ENCODE results near the gene HIF1A. TPM values are rescaled to one million over a fixed set of nuclear protein-coding genes. Genes with fewer than 3 reads are reported as not detected.
"Not testable (repeated sequence)": the region's sequence is repeated elsewhere in the genome, so short reads cannot be mapped to it uniquely, and the experiment has no call there.

HIF1A gene
- total and polyA plus RNA-seq, 10 donors = 34.6 to 312 (median 191) TPM

DNA sequence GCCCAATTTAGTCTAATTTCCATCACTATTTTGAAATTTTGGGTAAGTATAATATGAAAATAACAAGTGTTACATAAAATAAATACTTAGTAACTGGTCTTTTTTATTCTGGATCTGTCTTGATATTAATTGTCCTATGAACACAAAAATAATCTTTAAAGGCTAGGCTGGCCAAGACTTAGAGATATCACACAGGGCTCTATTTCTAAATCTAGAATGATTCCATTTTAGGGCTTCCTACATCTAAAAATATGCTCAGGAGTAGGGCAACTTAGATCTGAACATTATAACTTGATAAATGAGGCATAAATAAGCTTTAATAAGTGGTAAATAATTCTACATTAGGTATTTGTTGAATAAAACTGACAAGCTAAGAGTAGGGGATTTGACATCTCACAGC is 43.8 kb downstream of the HIF1A start:
- TF ChIP-seq CTCF (IDR thresholded peaks at IDR 0.05 in 8 of 11, conservative IDR thresholded peaks at IDR 0.05 in 3 of 11) = no peak
- TF ChIP-seq POLR2A (IDR thresholded peaks at IDR 0.05) = no peak
- no peak for TF ChIP-seq POLR2AphosphoS5 (IDR thresholded peaks at IDR 0.05)
- no peak overlapping the region for H3K4me3 ChIP-seq
- H3K36me3 ChIP-seq = peaks cover 11 to 100% (median 93%) of the 10 kb centered on the region in 6 donors
- peaks cover 0 to 8% (median 0%) of the 10 kb centered on the region in 6 donors for H3K4me1 ChIP-seq
- H3K27ac ChIP-seq = no peak overlapping the region
- DNase-seq = no peak
- no peaks in the 10 kb centered on the region for H3K9me3 ChIP-seq
- no peaks in the 10 kb centered on the region for H3K27me3 ChIP-seq (replicated peaks in 1 of 7)
- intact Hi-C loops (cut with DNase I; ENCODE audit: low total_unique reads) = no loop called here

GRCh38 chr14:61742371-61742770 is 47.1 kb downstream of the HIF1A start:
- 95 to 96% (median 95%) methylated on average over 6 of the region's 6 CpGs for WGBS, 5 donors
- TF ChIP-seq POLR2AphosphoS5 (IDR thresholded peaks at IDR 0.05) (no peak), CTCF (IDR thresholded peaks at IDR 0.05 in 8 of 11, conservative IDR thresholded peaks at IDR 0.05 in 3 of 11) (no peak), POLR2A (IDR thresholded peaks at IDR 0.05) (no peak)
- intact Hi-C loops (cut with DNase I; ENCODE audit: low total_unique reads) = no loop called here
- Histone ChIP-seq H3K27ac (no peak overlapping the region), H3K4me1 (no peaks in the 10 kb centered on the region), H3K4me3 (no peak overlapping the region), H3K9me3 (no peaks in the 10 kb centered on the region), H3K27me3 (replicated peaks in 1 of 7) (no peaks in the 10 kb centered on the region), H3K36me3 (peaks cover 15 to 100% (median 92%) of the 10 kb centered on the region in 6 donors)
- DNase-seq = no peak

DNA sequence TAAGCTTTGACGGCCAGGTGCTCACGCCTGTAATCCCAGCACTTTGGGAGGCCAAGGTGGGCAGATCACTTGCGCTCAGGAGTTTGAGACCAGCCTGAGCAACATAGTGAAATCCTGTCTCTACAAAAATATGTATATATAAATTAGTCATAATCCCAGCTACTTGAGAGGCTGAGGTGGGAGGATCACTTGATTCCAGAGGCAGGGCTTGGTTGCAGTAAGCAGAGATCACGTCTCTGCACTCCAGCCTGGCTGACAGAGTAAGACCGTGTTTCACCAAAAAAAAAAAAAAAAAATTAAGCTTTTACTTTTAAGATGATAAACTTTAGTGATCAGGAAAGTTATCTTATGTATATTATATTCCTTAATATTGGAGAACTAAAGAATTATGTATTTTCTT is 48.9 kb downstream of the HIF1A start:
- no peak for TF ChIP-seq POLR2A (IDR thresholded peaks at IDR 0.05)
- TF ChIP-seq POLR2AphosphoS5 (IDR thresholded peaks at IDR 0.05) = no peak
- no peak for TF ChIP-seq CTCF (IDR thresholded peaks at IDR 0.05 in 8 of 11, conservative IDR thresholded peaks at IDR 0.05 in 3 of 11)
- H3K4me3 ChIP-seq = no peak overlapping the region
- DNase-seq = no peak
- peaks cover 7 to 98% (median 82%) of the 10 kb centered on the region in 6 donors for H3K36me3 ChIP-seq
- H3K4me1 ChIP-seq = peaks cover 0 to 12% (median 0%) of the 10 kb centered on the region in 6 donors
- intact Hi-C loops (cut with DNase I; ENCODE audit: low total_unique reads) = no loop called here
- no peaks in the 10 kb centered on the region for H3K9me3 ChIP-seq
- H3K27ac ChIP-seq = no peak overlapping the region
- no peaks in the 10 kb centered on the region for H3K27me3 ChIP-seq (replicated peaks in 1 of 7)
- 92 to 98% (median 94%) methylated on average over 5 of the region's 5 CpGs for WGBS, 5 donors

DNA sequence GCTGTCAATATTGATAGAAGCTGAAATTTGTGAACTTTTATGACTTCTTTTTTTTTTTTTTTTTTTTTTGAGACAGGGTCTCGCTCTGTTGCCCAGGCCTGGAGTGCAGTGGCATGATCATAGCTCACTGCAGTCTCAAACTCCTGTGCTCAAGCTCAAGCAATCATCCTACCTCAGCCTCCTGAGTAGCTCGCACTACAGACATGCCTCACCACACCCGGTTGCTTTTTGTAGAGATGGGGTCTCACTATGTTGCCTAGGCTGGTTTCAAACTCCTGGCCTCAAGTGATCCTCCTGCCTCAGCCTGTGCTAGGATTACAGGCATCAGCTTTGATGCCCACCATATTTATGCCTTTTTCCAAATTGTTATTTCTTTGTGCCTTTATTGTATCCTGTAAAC is 51.0 kb downstream of the HIF1A start:
- H3K36me3 ChIP-seq = peaks cover 5 to 85% (median 65%) of the 10 kb centered on the region in 6 donors
- peaks cover 0 to 33% (median 12%) of the 10 kb centered on the region in 6 donors for H3K4me1 ChIP-seq
- H3K4me3 ChIP-seq; DNase-seq; H3K27me3 ChIP-seq (replicated peaks in 1 of 7); H3K9me3 ChIP-seq; intact Hi-C loops (cut with DNase I; ENCODE audit: low total_unique reads): not testable (repeated sequence)
- 81 to 94% (median 86%) methylated on average over 3 of the region's 3 CpGs for WGBS, 5 donors
- peak overlapping the region in 2 of 8 donors; percentile 26 to 48 for H3K27ac ChIP-seq

- Histone ChIP-seq H3K27ac (peak overlapping the region in 2 of 8 donors; percentile 26 to 48), H3K4me3 (no peak overlapping the region), H3K4me1 (peaks cover 0 to 38% (median 17%) of the 10 kb centered on the region in 6 donors), H3K36me3 (peaks cover 5 to 80% (median 59%) of the 10 kb centered on the region in 6 donors), H3K9me3 (no peaks in the 10 kb centered on the region), H3K27me3 (replicated peaks in 1 of 7) (no peaks in the 10 kb centered on the region)
- DNase-seq = no peak
- no peak for TF ChIP-seq POLR2A (IDR thresholded peaks at IDR 0.05)
- no peak for TF ChIP-seq POLR2AphosphoS5 (IDR thresholded peaks at IDR 0.05)
- no peak for TF ChIP-seq CTCF (IDR thresholded peaks at IDR 0.05 in 8 of 11, conservative IDR thresholded peaks at IDR 0.05 in 3 of 11)
- intact Hi-C loops (cut with DNase I; ENCODE audit: low total_unique reads) = no loop called here
Observed at GRCh38 chr14:61746881-61747280, 51.6 kb downstream of the HIF1A start.

Data from spleen (tissue), 11 donors.